Limb (tissue), 2 donors: ENCODE results near the gene NFX1.
"Not testable (repeated sequence)": the region's sequence is repeated elsewhere in the genome, so short reads cannot be mapped to it uniquely, and the experiment has no call there.

Source experiments
- DNase-seq, 2 donors: peaks; one replicate each; pipeline ENCODE4 v3.0.0-alpha.2; 2016; ENCODE audit errors: extremely low spot score in 2 of 2

NFX1 gene

DNA sequence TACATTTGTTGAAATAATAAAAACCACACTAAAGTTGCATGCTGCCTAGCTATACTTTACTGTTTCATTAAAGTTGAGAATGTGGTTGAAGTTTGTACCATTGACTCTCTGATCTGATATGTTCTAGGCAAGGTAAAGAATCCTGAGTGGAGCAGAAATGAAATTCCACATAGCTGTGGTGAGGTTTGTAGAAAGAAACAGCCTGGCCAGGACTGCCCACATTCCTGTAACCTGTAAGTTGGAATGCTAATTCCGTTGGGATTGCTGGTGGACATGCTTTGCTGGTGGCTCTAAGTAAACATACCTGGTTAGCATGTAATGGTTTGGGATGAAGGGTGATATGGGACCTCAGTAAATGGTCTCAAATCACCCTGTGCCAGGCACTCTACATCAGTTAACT lies 16.8 kb downstream of the NFX1 start:
- DNase-seq = no peak

DNA sequence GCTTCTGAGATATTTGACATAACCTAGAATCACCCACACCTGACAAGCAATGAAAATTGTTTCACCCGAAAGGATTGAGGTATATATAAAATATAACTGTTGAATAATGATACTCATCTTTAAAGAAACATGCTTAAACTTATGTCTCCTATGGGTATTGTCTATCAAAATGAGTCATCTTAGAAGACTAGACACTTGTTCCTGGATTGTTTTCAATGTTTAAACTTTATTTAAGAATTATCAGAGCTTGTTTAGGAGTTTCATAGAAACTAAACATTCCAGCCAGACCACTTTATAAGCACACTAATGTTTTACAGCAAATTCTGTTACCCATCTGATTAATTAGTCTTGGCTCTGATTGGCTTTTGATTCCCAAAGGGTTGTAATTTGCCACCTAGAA lies 19.6 kb downstream of the NFX1 start:
- no peak for DNase-seq

DNA sequence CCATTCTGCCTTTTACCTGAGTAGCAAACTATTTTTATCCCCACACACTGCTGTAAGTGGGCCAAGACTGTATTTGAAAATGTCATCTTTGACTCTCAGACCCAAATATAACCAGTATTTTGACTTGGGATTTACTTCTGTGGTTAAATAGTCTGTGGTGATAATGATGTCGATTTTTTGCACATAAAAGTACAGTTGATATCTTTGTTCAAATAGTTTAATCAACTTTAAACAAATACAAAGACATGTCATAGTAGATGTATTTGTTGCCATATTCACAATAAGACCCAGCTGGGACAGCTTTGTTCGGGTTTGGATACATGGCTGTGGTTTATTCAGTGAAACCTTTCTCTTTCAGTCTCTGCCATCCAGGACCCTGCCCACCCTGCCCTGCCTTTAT lies 20.4 kb downstream of the NFX1 start:
- no peak for DNase-seq

DNA sequence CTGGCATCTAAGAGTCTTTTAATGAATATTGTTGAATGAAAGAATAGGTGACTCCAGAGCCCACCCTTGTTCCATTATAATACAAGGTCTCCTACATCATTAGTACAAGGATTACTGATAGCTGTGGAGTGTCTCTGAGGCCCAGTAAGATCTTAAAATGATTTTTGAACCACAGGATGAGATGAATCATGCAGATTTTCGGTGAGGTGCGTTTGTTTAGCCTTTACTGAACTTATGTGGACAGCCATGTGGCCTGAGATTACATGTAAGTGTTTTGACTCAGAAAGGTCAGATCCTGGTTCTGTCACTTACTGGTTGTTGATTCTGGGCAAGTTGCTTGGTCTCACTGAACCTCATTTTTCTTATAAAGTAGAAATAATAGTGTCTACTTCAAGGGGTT lies 21.6 kb downstream of the NFX1 start:
- DNase-seq = no peak

DNA sequence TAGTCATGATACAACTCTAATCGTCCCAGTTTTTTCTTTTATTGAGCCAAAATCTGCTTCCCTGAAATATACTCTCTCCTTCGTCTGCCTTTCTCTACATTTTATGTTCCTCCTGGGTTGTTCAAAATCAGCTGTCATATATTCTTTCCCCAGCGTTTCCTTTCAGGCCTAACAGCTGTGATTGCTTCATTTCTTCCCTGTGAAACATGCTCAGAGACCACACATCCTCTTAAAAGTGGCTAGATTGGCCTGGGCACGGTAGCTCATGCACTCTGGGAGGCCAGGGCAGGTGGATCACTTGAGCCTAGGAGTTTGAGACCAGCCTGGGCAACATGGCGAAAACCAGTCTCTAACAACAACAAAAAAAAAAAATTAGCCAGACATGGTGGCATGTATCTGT lies 25.1 kb downstream of the NFX1 start:
- no peak for DNase-seq

DNA sequence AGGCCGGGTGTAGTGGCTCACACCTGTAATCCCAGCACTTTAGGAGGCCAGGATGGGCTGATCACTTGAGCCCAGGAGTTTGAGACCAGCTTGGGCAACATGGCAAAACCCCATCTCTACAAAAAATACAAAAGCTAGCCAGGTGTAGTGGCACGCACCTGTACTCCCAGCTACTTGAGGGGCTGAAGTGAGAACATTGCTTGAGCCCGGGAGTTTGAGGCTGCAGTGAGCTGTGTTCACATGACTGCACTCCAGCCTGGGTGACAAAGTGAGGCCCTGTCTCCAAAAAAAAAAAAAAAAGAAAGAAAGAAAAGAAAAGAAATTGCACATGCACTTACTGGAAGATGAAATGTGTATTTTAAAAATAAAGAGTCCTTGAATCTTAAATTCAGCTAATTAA lies 26.8 kb downstream of the NFX1 start:
- not testable (repeated sequence) for DNase-seq

DNA sequence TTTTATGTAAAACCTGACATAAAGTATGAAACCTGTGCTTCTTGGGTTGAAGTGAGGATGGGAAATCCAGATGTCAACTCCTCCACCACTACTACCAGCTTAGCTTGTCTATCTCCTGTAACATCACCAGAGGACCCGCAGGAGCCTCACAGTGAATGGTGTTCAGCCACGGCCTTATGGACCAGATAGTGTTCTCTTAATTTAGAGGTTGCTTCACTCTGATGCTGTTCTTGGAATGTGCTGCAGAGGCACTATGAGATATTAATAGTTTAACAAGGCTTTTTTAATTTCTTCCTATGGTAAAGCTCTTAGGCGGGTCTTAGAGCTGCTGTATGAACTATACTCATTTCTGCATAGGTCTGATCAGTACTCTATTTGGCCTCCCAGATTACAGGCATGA lies 27.9 kb downstream of the NFX1 start:
- no peak for DNase-seq

DNA sequence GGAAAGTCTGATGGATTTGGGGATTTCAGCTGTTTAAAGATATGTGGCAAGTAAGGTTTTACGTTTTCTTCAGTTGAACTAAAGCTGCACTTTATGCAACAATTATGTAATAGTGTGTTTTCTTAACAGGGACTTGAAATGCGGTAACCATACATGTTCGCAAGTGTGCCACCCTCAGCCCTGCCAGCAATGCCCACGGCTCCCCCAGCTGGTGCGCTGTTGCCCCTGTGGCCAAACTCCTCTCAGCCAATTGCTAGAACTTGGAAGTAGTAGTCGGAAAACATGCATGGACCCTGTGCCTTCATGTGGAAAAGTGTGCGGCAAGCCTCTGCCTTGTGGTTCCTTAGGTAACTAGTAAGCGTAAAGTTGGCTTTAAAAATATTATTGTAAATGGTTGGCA lies 28.5 kb downstream of the NFX1 start:
- no peak for DNase-seq

DNA sequence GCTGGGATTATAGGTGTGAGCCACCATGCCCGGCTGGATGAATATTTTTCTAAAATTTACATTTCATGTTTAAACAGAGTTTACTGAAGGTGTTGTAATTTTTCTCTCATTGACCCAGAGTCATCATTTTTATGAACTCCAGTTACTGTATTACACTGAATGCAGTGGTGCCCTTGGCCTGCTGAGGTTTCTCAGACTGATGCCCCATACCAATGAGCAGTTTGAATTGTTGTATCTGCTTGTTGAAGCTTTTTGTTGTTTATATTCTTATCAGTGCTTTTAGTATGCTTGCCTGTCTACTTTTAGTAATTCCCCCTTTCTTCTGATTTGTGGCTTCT lies 29.9 kb downstream of the NFX1 start:
- DNase-seq = no peak

DNA sequence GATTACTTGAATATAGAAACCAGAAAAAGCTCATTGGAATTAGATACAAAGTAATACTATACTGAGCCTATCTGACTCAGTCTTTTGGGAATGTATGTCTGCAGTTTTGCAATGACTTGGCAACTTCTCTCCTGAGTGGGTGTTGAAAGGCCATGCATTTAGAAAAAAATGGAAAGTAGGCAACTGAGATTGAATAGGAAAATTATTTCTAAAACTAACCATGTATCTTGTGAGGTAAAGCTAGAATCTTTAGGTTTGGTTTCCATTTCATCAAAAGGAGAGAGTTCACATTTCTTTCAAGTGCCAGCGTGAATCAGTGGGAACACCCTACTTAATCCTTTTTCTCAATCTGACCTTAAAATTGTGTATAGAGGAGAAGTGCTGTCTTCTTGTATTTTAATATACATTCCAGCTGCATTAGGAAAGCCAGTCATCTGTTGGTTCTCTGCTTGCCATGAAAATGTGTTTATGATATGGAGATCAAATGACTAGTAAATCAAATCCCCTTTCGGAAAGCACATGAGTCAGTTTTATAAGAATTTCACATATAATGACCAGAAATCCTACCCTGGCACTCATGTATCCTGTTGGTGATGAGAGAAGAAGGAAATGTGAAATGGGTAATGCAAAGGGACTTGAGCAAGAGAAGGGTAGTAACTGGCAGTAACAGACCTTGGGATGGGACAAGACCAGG lies 30.4 kb downstream of the NFX1 start:
- peak in 1 of 2 donors; percentile 50 for DNase-seq

DNA sequence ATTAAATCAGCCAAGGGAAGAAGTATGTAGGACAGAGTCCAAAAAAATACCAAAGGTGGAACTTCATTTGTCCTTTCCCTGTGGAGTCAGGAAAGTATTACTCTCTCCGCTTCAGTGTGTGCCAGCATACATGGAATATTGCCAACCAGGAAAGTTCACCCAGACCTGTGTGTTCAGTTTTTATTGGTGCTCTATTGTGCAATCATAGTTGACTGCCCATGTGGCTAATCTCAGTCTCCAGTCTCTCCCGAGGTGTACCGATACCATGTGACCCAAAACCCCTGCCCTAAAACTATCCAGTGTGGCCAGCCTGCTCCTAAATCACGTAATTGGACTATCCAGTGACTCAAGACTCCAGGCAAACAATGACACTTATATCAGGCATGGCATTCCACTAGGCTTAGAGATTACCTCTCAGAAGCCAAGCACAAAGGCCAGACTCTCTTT lies 38.8 kb downstream of the NFX1 start:
- DNase-seq = no peak

DNA sequence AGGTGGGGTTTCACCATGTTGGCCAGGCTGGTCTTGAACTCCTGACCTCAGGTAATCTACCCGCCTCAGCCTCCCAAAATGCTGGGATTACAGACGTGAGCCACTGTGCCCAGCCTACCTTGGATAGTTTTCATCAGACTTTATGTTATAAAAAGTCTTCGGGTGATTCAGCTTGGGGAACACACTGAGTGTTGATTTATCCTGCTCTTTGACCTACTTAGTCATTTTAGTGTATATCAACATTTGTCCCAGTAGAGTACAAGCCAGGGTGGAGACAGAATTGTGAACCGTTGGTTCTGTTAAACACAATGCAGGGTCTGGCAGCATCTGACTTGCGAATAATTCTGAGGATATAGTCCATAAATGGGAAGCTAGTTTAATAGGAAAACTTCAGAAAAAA lies 39.7 kb downstream of the NFX1 start:
- no peak for DNase-seq

DNA sequence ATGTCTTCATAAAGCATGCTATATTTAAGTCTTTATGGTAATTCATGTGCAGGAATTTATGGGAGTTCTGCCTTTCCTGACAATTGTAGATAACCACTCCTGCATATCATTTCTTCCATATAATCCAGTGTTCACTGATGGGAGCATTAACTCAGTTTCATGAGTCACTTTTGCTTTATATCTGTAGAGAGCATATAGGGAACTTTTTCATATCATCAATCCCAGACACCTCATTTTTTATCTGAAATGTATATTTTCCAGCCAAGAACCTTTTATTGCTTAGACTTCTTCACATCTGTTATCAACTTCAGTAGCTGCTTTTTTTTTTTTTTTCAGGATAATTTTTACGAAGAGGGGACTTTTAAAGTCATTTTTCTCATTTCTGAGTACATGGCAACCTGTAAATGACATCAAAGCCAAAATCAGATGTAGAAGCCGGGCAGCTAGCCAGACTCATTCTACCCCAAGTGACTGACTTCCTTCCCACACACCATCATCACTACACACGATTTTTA lies 41.1 kb downstream of the NFX1 start:
- DNase-seq = no peak

DNA sequence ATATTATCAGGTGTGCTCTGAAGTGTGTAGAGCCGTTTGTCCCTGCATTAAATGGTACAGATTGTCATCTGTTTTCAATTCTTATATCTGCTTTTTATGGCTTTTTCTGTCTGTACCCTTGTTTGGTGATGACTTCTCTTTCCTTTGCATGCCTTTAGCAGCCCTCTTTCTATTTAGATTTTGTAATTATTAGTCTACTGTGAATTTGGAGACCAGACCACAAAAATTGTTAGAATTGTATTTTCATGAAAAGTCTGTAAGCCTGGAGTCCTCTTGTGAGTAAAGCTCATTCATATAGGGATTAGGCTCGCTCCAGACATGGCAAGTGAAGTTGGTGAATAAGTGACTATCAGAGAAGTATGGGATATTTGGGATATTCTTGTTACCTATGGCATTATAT lies 41.7 kb downstream of the NFX1 start:
- DNase-seq = no peak

DNA sequence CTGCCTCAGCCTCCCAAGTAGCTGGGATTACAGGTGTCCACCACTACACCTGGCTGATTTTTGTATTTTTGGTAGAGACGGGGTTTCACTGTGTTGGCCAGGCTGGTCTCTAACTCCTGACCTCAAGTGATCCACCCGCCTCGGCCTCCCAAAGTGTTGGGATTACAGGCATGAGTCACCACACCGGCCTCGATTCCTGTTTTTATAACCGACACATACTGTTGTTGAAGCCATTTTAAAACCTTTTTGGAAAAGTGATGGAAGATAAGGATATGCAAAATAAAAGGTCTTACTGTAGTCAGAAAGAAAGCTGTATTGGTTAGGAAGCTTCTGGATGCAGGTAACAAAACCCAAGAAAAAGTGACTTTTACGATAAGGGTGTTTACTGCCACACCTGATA lies 42.6 kb downstream of the NFX1 start:
- DNase-seq = not testable (repeated sequence)

DNA sequence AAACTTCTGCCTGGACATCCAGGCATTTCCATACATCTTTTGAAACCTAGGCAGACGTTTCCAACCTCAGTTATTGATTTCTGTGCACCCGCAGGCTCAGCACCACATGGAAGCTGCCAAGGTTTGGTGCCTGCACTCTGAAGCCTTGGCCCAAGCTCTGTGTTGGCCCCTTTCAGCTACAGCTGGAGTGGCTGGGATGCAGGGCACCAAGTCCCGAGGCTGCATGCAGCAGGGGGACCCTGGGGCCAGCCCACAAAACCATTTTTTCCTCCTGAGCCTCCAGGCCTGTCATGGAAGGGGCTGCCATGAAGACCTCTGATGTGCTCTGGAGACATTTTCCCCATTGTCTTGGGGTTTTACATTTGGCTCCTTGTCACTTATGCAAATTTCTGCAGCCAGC lies 49.9 kb downstream of the NFX1 start:
- DNase-seq = no peak

DNA sequence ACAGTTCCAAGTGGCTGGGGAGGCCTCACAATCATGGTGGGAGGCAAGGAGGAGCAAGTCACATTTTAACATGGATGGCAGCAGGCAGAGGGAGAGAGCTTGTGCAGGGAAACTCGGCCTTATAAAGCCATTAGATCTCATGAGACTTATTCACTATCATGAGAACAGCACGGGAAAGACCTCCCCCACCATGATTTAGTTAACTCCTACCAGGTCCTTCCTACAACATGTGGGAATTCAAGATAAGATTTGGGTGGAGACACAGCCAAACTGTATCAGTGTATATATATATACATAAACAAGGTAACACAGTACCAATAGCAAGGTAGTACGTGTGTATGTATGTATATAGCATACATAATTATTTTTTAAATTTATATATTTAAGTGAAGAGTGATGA lies 50.9 kb downstream of the NFX1 start:
- DNase-seq = no peak

DNA sequence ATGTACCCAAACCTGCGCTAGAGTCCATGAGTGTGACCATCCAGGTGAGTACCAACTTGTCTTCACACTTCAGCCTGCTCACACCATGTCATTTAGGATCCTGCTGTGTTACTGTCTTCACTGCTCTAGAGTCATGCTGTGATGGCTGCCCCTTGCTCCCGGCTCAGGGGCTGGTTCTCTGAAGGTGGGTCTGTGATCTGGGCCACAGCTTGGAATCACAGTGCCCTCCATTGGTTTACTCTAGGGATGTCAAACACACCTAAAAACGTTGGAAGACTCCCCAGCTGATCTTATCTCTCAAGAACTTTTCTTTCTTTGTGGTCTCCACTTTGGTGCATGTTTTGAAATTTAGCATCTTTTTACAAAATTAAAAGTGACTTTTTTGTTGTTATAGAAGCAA lies 53.8 kb downstream of the NFX1 start:
- DNase-seq = no peak

DNA sequence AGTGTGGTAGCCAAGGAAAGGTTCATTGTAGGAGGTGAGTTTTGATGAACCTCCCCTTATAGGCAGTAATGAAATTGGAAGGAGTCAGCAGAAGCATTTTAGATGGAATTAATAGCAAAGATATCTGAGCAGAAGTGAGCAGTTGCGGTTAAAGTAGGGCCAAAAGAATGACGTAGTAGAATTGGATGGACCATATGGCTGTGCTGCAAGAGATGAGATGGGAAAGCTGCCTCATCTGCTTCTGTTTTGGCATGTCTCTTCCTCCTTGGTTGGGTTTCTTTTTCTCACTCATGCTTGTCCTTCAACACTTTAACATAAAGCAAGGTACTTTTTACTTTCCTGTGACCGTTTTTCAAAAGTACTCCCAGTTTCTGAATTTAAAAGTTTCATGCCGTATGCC lies 56.2 kb downstream of the NFX1 start:
- no peak for DNase-seq

DNA sequence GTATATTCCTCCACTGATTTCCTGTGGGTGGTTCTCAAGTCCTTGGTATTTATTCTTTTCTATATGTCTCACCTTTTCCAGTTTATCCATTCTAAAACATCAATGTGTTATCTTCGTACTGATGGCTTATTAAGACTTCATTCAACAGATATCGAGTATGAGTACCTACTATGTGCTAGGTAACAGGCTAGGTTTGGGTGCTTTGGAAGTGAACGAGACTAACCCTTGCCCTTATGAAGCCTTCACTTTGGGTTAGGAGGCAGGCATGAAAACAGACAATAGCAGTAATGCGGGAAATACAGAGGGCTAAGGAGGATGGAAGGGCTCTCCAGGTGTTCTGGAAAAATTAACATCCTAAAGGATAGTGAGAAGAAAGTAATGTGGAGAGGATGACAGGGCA lies 58.7 kb downstream of the NFX1 start:
- no peak for DNase-seq

DNA sequence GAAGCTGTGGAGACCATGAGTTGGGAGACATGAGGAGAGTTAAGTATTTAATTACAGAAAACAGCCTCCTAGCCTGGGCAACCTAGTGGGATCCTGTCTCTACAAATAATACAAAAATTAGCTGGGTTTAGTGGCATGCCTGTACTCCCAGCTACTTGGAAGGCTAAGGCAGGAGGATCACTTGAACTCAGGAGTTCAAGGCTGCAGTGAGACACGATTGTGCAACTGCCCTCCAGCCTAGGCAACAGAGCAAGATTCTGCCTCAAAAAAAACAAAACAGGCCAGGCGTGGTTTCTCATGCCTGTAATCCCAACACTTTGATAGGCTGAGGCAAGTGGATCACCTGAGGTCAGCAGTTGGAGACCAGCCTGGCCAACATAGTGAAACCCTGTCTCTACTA lies 59.4 kb downstream of the NFX1 start:
- no peak for DNase-seq

DNA sequence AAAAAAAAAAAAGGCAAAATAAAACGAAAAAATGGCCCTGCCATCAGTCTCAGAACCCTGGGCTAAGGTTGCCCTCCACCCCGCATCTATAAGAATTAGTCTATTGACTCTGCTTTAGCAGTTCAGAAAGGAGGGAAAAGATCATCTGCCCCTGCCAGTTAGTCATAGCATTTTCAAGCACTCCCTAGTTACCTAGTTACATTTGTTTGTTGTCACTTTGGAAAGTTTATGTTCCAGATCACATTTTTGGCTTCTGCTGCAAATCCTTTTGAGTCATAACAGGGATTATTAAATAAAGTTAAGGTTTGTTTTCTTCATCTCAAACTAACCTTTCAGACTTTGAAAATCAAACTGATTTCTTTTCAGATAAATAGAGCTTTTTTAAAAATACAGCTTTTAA lies 60.0 kb downstream of the NFX1 start:
- peak in 1 of 2 donors; percentile 51 for DNase-seq

DNA sequence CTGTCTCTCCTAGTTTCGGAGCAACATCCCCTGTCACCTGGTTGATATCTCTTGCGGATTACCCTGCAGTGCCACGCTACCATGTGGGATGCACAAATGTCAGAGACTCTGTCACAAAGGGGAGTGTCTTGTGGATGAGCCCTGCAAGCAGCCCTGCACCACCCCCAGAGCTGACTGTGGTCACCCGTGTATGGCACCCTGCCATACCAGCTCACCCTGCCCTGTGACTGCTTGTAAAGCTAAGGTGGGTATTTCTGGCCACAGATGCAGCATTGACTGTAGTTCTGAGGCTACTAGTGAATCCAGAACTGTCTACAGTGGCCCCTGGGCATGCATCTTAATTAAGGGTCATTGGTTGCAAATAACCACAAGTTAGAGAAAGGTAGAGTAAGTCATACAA lies 61.2 kb downstream of the NFX1 start:
- DNase-seq = no peak

DNA sequence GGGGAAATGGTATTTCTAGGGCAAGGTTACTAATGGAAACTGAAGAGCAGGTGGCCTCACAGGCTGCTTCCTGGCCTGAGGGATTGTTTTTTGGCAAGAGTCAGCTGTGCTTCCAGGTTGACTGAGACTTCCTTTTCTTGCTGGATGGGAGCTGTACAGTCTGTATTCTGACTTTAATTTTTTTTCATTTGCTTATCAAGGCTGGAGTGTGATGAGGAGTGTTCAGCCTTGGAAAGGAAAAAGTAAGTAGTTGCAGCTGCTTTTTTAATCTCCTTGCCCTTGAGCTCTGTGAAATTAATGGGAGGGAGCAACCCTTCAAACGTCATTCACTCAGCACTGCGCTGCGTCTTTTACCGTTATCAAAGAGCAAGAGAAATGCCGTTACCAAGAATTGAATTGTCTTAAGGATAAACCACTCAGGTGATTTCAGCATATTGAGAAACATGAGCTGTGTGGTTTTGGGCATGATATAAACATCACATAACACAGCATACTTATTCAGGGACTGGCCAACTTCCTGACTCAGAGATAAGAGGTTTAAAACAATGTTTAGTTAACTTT lies 64.4 kb downstream of the NFX1 start:
- DNase-seq = no peak
